NCI-H2196 (cell line): ENCODE data around the gene CD247.

Source experiments
- DNase-seq: peaks from one replicate; lab custom pipeline; 2025; ENCODE audit not compliant: unreplicated experiment; lab: John Stamatoyannopoulos, UW

Gene CD247

DNA sequence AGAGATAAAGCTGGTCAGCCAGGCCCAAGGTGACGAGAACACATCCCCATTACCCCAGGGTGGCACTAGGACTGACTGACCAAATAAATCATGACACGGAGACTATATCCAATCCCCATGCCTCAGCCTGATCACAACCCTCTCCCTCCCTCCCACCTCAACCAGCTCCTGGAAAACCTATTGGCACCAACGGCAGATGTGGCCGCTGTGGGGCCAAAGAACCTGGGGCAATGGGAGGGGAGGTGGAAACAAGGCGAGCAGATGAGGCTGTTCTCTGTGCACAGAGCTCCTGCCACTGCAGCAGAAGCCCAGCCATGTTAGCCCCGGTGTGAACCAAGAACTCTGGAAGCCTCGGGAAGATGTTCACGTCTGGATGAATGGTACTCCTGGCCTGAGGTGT, 77.6 kb downstream of the CD247 start:
- no peak for DNase-seq

- no peak for DNase-seq
Measured at GRCh38 chr1:167440345-167440744, 78.0 kb downstream of the CD247 start.

DNA sequence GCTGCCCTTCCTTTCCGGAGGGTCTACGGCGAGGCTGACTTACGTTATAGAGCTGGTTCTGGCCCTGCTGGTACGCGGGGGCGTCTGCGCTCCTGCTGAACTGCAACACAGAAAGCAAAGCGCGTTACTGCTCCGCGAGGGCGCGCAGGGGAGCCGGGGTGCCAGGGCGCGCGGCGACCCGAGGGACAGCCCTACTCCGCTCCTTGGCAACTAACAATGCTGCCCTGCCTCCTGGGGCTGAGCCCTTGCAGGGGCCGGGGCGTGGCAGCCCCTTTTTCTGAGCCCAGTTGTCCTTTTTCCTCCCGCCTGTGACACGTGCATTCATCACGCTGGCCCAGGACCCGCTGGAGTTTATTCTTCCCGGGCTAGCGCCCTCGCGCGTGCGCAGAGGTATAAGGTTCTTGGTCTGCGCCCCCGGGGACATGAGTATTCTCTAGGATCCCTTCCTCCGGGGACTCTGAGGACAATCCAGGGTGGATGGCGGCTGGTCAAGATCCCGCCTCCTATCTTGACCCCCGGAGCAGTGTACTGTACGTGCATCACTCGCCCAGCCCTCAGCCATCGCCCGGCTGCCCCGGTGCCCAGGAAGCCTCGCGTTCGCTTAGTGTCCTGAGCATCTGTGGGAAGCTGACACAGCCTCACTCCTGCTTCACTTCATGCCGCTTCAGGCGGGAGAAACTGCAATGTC, 78.9 kb downstream of the CD247 start:
- DNase-seq, result peak; percentile 23

- no peak for DNase-seq
Measured at GRCh38 chr1:167438171-167439138, 79.9 kb downstream of the CD247 start.

GRCh38 chr1:167435484-167435883, 82.8 kb downstream of the CD247 start:
- DNase-seq, result no peak

DNA sequence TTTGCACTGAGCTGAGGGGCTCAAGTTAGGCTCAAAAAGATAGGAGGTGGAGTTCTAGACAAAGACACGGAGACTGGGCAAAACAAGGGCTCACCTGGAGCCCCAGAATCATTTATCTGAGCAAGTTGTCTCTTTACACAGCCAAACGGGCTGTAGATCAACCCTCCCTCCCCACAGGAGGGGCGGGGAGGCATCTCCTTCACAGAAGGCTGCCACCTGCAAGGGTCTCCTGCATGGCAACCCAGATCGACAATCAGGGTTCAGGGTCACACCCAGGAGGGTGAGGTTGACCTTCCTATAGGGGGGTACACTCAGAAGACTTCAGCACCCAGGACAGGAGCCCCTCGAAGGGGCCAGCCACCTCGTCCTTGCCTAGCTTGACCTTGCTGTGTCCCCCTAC, 84.0 kb downstream of the CD247 start:
- no peak for DNase-seq

DNA sequence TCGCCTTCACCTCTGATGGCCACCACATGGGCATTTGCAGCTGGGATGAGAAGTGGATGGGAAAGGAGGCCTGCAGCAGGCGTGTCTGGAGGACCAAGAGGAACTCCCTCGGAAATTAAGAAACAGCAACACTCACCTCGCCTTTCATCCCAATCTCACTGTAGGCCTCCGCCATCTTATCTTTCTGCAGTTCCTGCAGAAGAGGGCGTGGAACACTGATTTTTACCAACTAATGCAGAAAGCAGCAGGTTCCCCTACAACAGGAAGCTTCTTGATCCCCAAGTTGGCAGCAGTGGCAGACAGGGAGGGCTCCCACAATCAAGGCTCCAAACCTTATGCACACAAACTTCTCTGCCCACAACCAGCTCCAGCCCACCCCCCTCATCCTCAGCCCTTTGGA, 84.4 kb downstream of the CD247 start:
- no peak for DNase-seq

DNA sequence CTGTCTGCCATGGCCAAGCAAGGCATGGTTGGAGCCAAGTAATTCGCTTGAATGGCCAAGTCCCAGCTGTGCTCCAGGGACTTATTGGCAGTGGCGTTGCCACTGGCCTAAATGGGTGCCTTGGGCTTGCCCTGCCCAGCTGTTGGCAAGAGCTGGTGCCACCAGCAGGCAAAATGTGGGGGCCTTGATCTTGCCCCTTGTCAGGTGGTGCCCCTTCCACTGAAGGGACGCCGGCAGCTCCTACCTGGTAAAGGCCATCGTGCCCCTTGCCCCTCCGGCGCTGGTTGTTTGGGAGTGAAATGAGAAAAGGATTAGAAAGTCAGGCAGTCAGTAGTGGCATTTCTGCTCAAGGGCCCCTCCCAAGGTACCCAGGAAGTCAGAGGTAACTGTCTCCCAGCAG, 85.5 kb downstream of the CD247 start:
- no peak for DNase-seq

- no peak for DNase-seq
Measured at GRCh38 chr1:167431909-167432650, 86.2 kb downstream of the CD247 start.

DNA sequence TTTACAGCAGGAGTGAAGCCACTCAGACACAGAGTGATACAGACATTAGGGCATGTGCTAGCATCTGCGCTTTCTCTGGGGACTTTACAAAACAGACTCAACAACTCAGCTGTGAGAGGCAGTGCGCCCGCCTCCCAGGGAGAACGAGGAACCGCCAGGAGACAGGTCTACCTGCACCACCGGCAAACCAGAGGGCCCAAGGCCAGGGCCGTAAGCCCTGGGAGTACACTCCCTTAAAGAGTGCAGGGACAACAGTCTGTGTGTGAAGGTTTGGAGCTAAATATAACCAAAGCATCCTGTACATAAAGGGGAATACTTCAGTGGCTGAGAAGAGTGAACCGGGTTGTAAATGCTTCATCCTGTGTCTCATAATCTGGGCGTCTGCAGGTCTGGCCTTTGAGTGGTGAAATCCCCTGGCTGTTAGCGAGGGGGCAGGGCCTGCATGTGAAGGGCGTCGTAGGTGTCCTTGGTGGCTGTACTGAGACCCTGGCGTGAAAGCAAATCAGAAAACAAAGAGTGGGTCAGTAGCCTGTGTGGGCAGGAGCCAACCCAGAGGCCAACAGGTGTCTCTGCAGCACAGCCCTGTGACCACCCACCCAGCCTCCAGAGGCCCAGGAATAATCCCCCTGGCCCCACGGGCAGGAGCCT, 86.9 kb downstream of the CD247 start:
- no peak for DNase-seq

- no peak for DNase-seq
Measured at GRCh38 chr1:167430849-167431242, 87.5 kb downstream of the CD247 start.

DNA sequence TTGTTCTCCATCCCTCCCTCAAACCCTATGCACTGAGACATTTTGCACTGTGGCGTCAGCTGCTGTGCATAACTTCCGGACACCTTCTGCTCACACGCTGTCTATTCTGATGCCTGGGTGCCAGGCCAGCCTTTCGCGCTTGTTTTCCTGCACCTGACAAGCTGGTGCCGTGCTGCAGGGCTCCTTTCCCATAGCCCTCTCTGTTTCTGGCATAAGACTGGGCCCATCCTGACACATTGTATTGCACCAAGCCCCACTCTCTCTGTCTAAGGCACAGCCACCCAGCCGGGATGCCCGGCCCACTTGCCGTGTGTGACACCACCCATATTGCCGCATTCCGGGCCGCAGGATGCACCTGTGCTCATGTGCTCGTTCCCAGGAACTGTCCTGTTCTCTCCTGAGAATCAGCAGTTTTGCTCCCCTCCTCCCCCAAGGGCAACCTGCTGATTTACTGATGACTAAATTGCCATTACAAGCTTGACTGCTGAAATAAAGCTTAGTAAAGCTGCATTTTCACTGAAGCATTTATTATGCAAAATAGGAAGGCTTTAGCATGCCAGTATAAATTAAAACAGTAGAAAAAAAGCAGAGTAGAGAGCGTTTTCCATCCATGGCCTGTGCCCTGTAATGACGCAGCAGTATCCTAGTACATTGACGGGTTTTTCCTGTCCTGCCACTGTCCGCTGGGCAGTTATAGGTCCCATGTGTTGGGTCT, 88.0 kb downstream of the CD247 start:
- DNase-seq, result no peak

- DNase-seq, result no peak
Measured at GRCh38 chr1:167429612-167430011, 88.7 kb downstream of the CD247 start.

- DNase-seq, result no peak
Measured at GRCh38 chr1:167428395-167428794, 89.9 kb downstream of the CD247 start.

DNA sequence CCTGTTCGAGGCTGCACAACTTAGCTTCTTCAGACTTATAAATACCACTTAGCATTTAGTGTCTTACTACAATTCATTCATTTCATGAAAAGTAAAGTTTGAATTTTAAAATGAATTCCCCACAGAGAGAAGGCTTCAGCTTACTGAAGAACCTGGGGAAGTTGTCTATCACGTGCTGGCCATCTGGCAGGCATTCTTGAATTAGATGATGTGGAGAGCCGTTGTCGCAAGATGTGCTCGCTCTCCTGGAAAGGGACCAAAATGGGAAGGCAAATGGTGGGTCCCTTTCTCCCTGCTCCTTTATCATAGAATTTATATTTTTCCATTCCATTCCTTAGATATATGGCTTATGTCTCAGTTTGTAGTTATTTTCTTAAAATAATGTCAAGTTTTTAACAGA, 90.5 kb downstream of the CD247 start:
- DNase-seq, result no peak

DNA sequence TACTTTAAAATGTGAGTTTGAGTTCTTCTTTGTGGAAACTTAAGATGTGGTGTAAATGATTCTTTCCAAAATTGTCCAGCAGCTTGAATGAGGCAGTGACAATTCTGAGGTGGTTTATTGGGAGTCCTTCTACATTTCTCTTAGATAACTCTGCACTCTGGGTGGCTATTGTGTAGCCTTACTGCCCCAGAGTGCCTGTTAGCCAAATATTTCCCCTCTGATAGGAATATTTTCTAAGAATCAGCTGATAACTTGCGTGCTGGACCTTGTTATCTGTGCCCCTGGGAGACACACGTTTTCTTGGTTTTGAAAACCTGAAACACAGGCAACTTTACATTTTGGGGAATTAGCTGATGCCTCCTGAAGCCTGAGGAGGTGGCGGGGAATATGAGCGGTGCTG, 91.6 kb downstream of the CD247 start:
- no peak for DNase-seq

- no peak for DNase-seq
Measured at GRCh38 chr1:167425482-167425881, 92.8 kb downstream of the CD247 start.

DNA sequence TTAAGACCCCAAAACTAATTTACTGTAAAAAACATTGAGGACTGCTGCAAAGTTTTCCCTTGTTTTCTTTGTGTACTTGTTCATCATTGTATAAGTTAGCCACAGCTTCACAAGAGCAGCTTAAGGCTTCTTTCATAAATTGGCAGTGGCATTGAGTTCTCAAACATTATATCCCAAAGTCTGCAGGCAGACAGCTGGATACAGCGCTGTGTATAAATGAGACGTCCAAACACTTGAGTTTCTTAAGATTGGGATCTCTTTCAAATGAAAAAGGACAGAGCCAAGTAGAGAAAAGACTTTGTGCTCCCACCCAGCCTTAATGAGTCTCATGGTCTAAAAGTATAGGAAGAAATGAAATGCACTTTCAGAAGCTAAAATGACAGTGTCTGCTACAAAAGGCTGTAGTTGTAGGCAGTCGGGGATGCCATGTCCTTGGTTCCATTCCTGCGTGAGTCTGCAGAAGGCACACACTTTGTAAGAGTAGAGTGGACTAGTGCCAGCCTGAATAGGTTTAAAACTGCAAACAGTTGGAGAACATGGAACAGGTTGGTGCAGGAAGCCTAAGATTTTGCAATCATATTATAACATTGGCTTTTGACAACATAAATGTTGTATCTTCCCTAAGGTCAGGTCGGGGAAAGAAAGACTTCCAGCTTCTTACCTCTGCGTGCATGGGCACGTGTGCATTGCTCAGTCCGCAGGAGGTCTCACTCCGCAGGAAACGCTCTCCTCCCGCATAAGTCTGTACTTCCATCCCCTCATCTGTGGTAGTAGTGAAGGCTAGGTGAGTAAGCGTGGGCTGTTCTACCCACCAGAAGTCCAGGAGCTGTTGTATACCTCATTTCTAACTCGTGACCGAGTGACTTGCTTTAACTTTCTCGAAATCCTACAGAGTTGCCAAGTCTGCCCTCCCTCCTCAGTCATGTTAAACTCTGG, 94.4 kb downstream of the CD247 start:
- no peak for DNase-seq

GRCh38 chr1:167420510-167420909, 97.8 kb downstream of the CD247 start:
- no peak for DNase-seq
